GM12865 (cell line): ENCODE data around the gene CAP2.
"Not testable (repeated sequence)": the region's sequence is repeated elsewhere in the genome, so short reads cannot be mapped to it uniquely, and the experiment has no call there.

ENCODE experiments used
- DNase-seq: peaks from one replicate; pipeline ENCODE4 v3.0.0; 2010; ENCODE audit warnings: low read depth
- H3K4me3 ChIP-seq: 2 replicates; pipeline ENCODE4 v1.5.1; 2011; ENCODE audit warnings: mild to moderate bottlenecking, low read depth, low read length, control low read depth
- CTCF ChIP-seq: IDR thresholded peaks from 2 replicates; pipeline ENCODE4 v1.5.1; 2011; ENCODE audit warnings: low read length, control low read depth, low read depth, inconsistent platforms; ENCODE audit not compliant: insufficient read depth; ENCODE audit errors: missing control alignments

Gene CAP2

GRCh38 chr6:17396256-17396655, 2.9 kb downstream of the CAP2 start:
- no peak for TF ChIP-seq CTCF
- no peak overlapping the region for H3K4me3 ChIP-seq

GRCh38 chr6:17397764-17398194, 4.4 kb downstream of the CAP2 start:
- no peak for TF ChIP-seq CTCF
- DNase-seq, result no peak
- no peak overlapping the region for H3K4me3 ChIP-seq

More at GRCh38 chr6:17396256-17396655, 2.9 kb downstream of the CAP2 start:
- no peak for DNase-seq

- not testable (repeated sequence) for H3K4me3 ChIP-seq
Measured at GRCh38 chr6:17405181-17405943, 12.0 kb downstream of the CAP2 start.

GRCh38 chr6:17405944-17406245, 12.5 kb downstream of the CAP2 start:
- H3K4me3 ChIP-seq, result no peak overlapping the region
- no peak for TF ChIP-seq CTCF
- DNase-seq, result no peak

More at GRCh38 chr6:17405181-17405943, 12.0 kb downstream of the CAP2 start:
- not testable (repeated sequence) for DNase-seq

GRCh38 chr6:17408081-17408480, 14.7 kb downstream of the CAP2 start:
- no peak for DNase-seq
- no peak for TF ChIP-seq CTCF
- no peak overlapping the region for H3K4me3 ChIP-seq

GRCh38 chr6:17410281-17410680, 16.9 kb downstream of the CAP2 start:
- no peak overlapping the region for H3K4me3 ChIP-seq
- no peak for TF ChIP-seq CTCF
- no peak for DNase-seq

- no peak for TF ChIP-seq CTCF
- H3K4me3 ChIP-seq, result no peak overlapping the region
- no peak for DNase-seq
Measured at GRCh38 chr6:17413313-17413750, 19.9 kb downstream of the CAP2 start.

- DNase-seq, H3K4me3 ChIP-seq: not testable (repeated sequence)
Measured at GRCh38 chr6:17414395-17414794, 21.0 kb downstream of the CAP2 start.
